IMR-90 (cell line): Measurements from ENCODE around the gene ITGA4. TPM values are rescaled to one million over a fixed set of nuclear protein-coding genes. Genes with fewer than 3 reads are reported as not detected.

Experiments used
- ATAC-seq: fragments of 200-7000 bp; cut with Tn5 transposase; 2 replicates; pipeline ENCODE4 v1.9.1; 2020; ENCODE audit warnings: low read depth, mild to moderate bottlenecking, moderate library complexity
- BruUV-seq: library from RNA; stranded (reverse); fragments of 400-500 nt; replicated peaks from 2 replicates; lab custom pipeline; 2021; lab: Mats Ljungman, UMichigan
- CTCF ChIA-PET: fragments of 300-600 bp; formaldehyde crosslinking; extraction: SDS; loops from one replicate; lab custom pipeline; 2021; ENCODE audit warnings: antibody characterized with exemption; lab: Yijun Ruan, JAX
- POLR2A ChIA-PET: fragments of 300-600 bp; sonication (Branson Sonifier 250); formaldehyde crosslinking; loops from one replicate; lab custom pipeline; 2022; ENCODE audit warnings: antibody characterized with exemption; ENCODE audit not compliant: unreplicated experiment; lab: Charles Lee
- DNase-seq: peaks from one replicate; pipeline ENCODE4 v3.0.0; 2013
- H2AFZ ChIP-seq: replicated peaks from 2 replicates; pipeline ENCODE3; 2013; ENCODE audit warnings: low read length, mild to moderate bottlenecking; ENCODE audit not compliant: poor library complexity
- H2AK5ac ChIP-seq: 2 replicates; pipeline ENCODE4 v1.6.1; 2013; ENCODE audit warnings: low read depth, low read length, inconsistent platforms
- H2AK9ac ChIP-seq: replicated peaks from 2 replicates; pipeline ENCODE3; 2013; ENCODE audit warnings: mild to moderate bottlenecking, low read depth, low read length, moderate library complexity; ENCODE audit not compliant: poor library complexity
- H2BK120ac ChIP-seq: 2 replicates; pipeline ENCODE4 v1.6.1; 2013; ENCODE audit warnings: low read depth, low read length, inconsistent platforms
- H2BK15ac ChIP-seq: 3 replicates; pipeline ENCODE4 v1.6.1; 2013; ENCODE audit warnings: low read depth, low read length, inconsistent platforms
- H2BK20ac ChIP-seq: 2 replicates; pipeline ENCODE4 v1.6.1; 2013; ENCODE audit warnings: low read depth, mild to moderate bottlenecking, inconsistent platforms, low read length, moderate library complexity
- H2BK5ac ChIP-seq: 2 replicates; pipeline ENCODE4 v1.6.1; 2013; ENCODE audit warnings: mild to moderate bottlenecking, low read depth, low read length, inconsistent platforms; ENCODE audit not compliant: poor library complexity, severe bottlenecking
- H3K14ac ChIP-seq: replicated peaks from 2 replicates; pipeline ENCODE4 v1.6.1; 2013; ENCODE audit warnings: low read depth, low read length, inconsistent platforms
- H3K18ac ChIP-seq: 2 replicates; pipeline ENCODE4 v1.6.1; 2013; ENCODE audit warnings: low read depth, low read length, control low read depth
- H3K23ac ChIP-seq: 2 replicates; pipeline ENCODE4 v1.6.1; 2013; ENCODE audit warnings: low read depth, low read length, inconsistent platforms
- H3K27ac ChIP-seq: 2 replicates; pipeline ENCODE4 v1.5.1; 2013; ENCODE audit warnings: mild to moderate bottlenecking, control low read depth, low read length; ENCODE audit not compliant: insufficient read depth
- H3K27me3 ChIP-seq: 2 replicates; pipeline ENCODE4 v1.6.1; 2013; ENCODE audit warnings: low read length; ENCODE audit not compliant: control insufficient read depth, insufficient read depth
- H3K36me3 ChIP-seq: 2 replicates; pipeline ENCODE4 v1.6.1; 2013; ENCODE audit warnings: low read length, mixed read lengths; ENCODE audit not compliant: control insufficient read depth, insufficient read depth
- H3K4ac ChIP-seq: 2 replicates; pipeline ENCODE4 v1.6.1; 2013; ENCODE audit warnings: low read depth, low read length, inconsistent platforms
- H3K4me1 ChIP-seq: 2 replicates; pipeline ENCODE4 v1.6.1; 2013; ENCODE audit warnings: low read length, mixed read lengths; ENCODE audit not compliant: control insufficient read depth, insufficient read depth
- H3K4me2 ChIP-seq: 2 replicates; pipeline ENCODE4 v1.6.1; 2013; ENCODE audit warnings: low read depth, mild to moderate bottlenecking, control low read depth, low read length, moderate library complexity
- H3K4me3 ChIP-seq: 2 replicates; pipeline ENCODE4 v1.5.1; 2013; ENCODE audit warnings: low read depth, mild to moderate bottlenecking, control low read depth, low read length, moderate library complexity; ENCODE audit not compliant: insufficient read depth
- H3K56ac ChIP-seq: 2 replicates; pipeline ENCODE4 v1.6.1; 2013; ENCODE audit warnings: low read length, inconsistent platforms; ENCODE audit not compliant: insufficient read depth; ENCODE audit errors: extremely low read depth
- H3K79me1 ChIP-seq, 2 experiments: 2 replicates each; pipeline ENCODE4 v1.6.1; 2013; ENCODE audit warnings: low read length in 2 of 2, inconsistent platforms in 1 of 2, low read depth in 1 of 2
- H3K9ac ChIP-seq: 2 replicates; pipeline ENCODE4 v1.6.1; 2013; ENCODE audit warnings: low read depth, low read length, control low read depth
- H3K9me1 ChIP-seq: 2 replicates; pipeline ENCODE4 v1.6.1; 2013; ENCODE audit warnings: low read length, inconsistent platforms; ENCODE audit not compliant: insufficient read depth
- H3K9me3 ChIP-seq: 2 replicates; pipeline ENCODE4 v1.6.1; 2013; ENCODE audit warnings: low read length; ENCODE audit not compliant: control insufficient read depth, insufficient read depth
- H4K20me1 ChIP-seq: 2 replicates; pipeline ENCODE4 v1.6.1; 2013; ENCODE audit warnings: low read length, inconsistent platforms; ENCODE audit not compliant: insufficient read depth
- H4K5ac ChIP-seq: 2 replicates; pipeline ENCODE4 v1.6.1; 2013; ENCODE audit warnings: mild to moderate bottlenecking, low read depth, low read length, control low read depth
- H4K8ac ChIP-seq, 2 experiments: 2 replicates each; pipeline ENCODE4 v1.6.1; 2013; ENCODE audit warnings: low read depth in 2 of 2, low read length in 2 of 2, control low read depth in 1 of 2, inconsistent platforms in 1 of 2
- H4K91ac ChIP-seq: 2 replicates; pipeline ENCODE4 v1.6.1; 2013; ENCODE audit warnings: low read depth, low read length, inconsistent platforms; ENCODE audit not compliant: insufficient read depth
- BHLHE40 ChIP-seq: fragments of 150-350 bp; IDR thresholded peaks from 2 replicates; pipeline ENCODE4 v1.6.1; 2016; ENCODE audit warnings: mild to moderate bottlenecking, low read depth, low read length
- CEBPB ChIP-seq: IDR thresholded peaks from 2 replicates; pipeline ENCODE4 v1.6.1; 2012; ENCODE audit warnings: low read depth, low read length, improper control_type of control experiment
- CHD1 ChIP-seq: IDR thresholded peaks from 2 replicates; pipeline ENCODE4 v1.6.1; 2012; ENCODE audit warnings: low read depth, low read length, improper control_type of control experiment
- CTCF ChIP-seq: conservative IDR thresholded peaks from 2 replicates; pipeline ENCODE4 v1.5.1; 2012; ENCODE audit warnings: mild to moderate bottlenecking, low read depth, low read length, improper control_type of control experiment
- FOS ChIP-seq: fragments of 150-350 bp; IDR thresholded peaks from 2 replicates; pipeline ENCODE4 v1.6.1; 2016; ENCODE audit warnings: low read depth, low read length
- MAFK ChIP-seq: IDR thresholded peaks from 2 replicates; pipeline ENCODE4 v1.6.1; 2012; ENCODE audit warnings: low read depth, low read length, improper control_type of control experiment
- MAZ ChIP-seq: IDR thresholded peaks from 2 replicates; pipeline ENCODE4 v1.6.1; 2012; ENCODE audit warnings: low read depth, mild to moderate bottlenecking, low read length, improper control_type of control experiment, moderate library complexity, borderline replicate concordance
- MXI1 ChIP-seq: IDR thresholded peaks from 2 replicates; pipeline ENCODE4 v1.6.1; 2012; ENCODE audit warnings: low read depth, mild to moderate bottlenecking, low read length, moderate library complexity, borderline replicate concordance
- NFE2L2 ChIP-seq: fragments of 150-350 bp; IDR thresholded peaks from 2 replicates; pipeline ENCODE4 v1.6.1; 2016; ENCODE audit warnings: low read depth, mild to moderate bottlenecking, low read length
- POLR2A ChIP-seq: IDR thresholded peaks from 2 replicates; pipeline ENCODE4 v1.6.1; 2012; ENCODE audit warnings: mild to moderate bottlenecking, low read depth, low read length
- RAD21 ChIP-seq: IDR thresholded peaks from 2 replicates; pipeline ENCODE4 v1.6.1; 2012; ENCODE audit warnings: low read length, improper control_type of control experiment
- RCOR1 ChIP-seq: IDR thresholded peaks from 2 replicates; pipeline ENCODE4 v1.6.1; 2012; ENCODE audit warnings: mild to moderate bottlenecking, low read length, improper control_type of control experiment; ENCODE audit not compliant: insufficient replicate concordance
- RFX5 ChIP-seq: IDR thresholded peaks from 2 replicates; pipeline ENCODE4 v1.8.0; 2012; ENCODE audit warnings: low read depth, mild to moderate bottlenecking, low read length, moderate library complexity
- SMC3 ChIP-seq: fragments of 150-350 bp; IDR thresholded peaks from 2 replicates; pipeline ENCODE4 v1.6.1; 2016; ENCODE audit warnings: low read depth, mild to moderate bottlenecking, antibody characterized with exemption, low read length, moderate library complexity
- USF2 ChIP-seq: fragments of 150-350 bp; IDR thresholded peaks from 2 replicates; pipeline ENCODE4 v1.6.1; 2017; ENCODE audit warnings: mild to moderate bottlenecking, antibody characterized with exemption, low read length, low read depth
- WGBS, 2 experiments: methylation state at CpG; one replicate each; pipeline versions ENCODE4 v1.1.5 to v1.1.7; 2013; ENCODE audit warnings: missing lambda C conversion rate in 2 of 2; ENCODE audit not compliant: insufficient read length in 1 of 2; ENCODE audit errors: extremely low coverage in 2 of 2; 5-methylcytosine and 5-hydroxymethylcytosine counted together
- dilution Hi-C: fragments of 300-500 bp; cut with HindIII; formaldehyde crosslinking; loops from one replicate; pipeline ENCODE4 v1.14.3; 2018; ENCODE audit warnings: low sequenced_read_pairs; ENCODE audit not compliant: unreplicated experiment
- in situ Hi-C: fragments of 300-500 bp; cut with MboI; formaldehyde crosslinking; loops from 3 replicates; pipeline ENCODE4 v1.14.3; 2019; ENCODE audit warnings: low sequenced_read_pairs, inconsistent platforms, mixed read lengths
- intact Hi-C: fragments of 100-400 bp; cut with micrococcal nuclease; formaldehyde crosslinking; loops from 2 replicates; pipeline ENCODE4 v1.10.0; 2022
- polyA plus RNA-seq, 3 experiments: library from polyadenylated mRNA; depleted of rRNA; stranded (reverse); fragments of >200 nt; gene quantifications; 2 replicates each; pipeline ENCODE4 v1.2.3, GENCODE V29; 2012; ENCODE audit warnings: low replicate concordance in 1 of 3
- total RNA-seq: library from RNA; depleted of rRNA; stranded (reverse); fragments of >200 nt; gene quantifications from 2 replicates; pipeline ENCODE4 v1.2.3, GENCODE V29; 2012

ITGA4 gene
- total and polyA plus RNA-seq, 2 of the 4 experiments (the other 2 are of a cell fraction) = 6.9 to 13.6 TPM

- CTCF ChIA-PET = interaction anchor here (0.6 to 1.5 kb wide), 3 partner anchors 8 to 775 kb away, joined by 4 read pairs; no protein-coding TSS in a partner anchor
- dilution Hi-C loops = no loop called here
- intact Hi-C loops = loop anchor here (5.0 to 10.0 kb wide), 2 partner anchors 248 to 666 kb away; no protein-coding TSS in a partner anchor
- no peak overlapping the region for H4K8ac ChIP-seq
- no peaks in the 10 kb centered on the region for H3K27me3 ChIP-seq
- H2AFZ ChIP-seq = no peak overlapping the region
- H2BK5ac ChIP-seq = no peak overlapping the region
- no TSS peak for BruUV-seq
- in situ Hi-C loops = loop anchor here (10.0 kb wide), 1 partner anchor 1344 kb away; no protein-coding TSS in a partner anchor
- H3K36me3 ChIP-seq = no peaks in the 10 kb centered on the region
- TF ChIP-seq RCOR1 (no peak), MXI1 (no peak), MAFK (no peak), BHLHE40 (no peak), FOS (no peak), SMC3 (no peak), RAD21 (no peak), CHD1 (no peak), CTCF (no peak), NFE2L2 (no peak), POLR2A (no peak), CEBPB (no peak), USF2 (no peak), RFX5 (no peak), MAZ (no peak)
- no peak for ATAC-seq
- no peak overlapping the region for H2BK120ac ChIP-seq
- H4K91ac ChIP-seq = no peak overlapping the region
- no peaks in the 10 kb centered on the region for H3K4me1 ChIP-seq
- no peaks in the 10 kb centered on the region for H4K20me1 ChIP-seq
- H2AK9ac ChIP-seq = no peak overlapping the region
- no peak for DNase-seq
- no peak overlapping the region for H2BK20ac ChIP-seq
- H3K9ac ChIP-seq = no peak overlapping the region
- H3K23ac ChIP-seq = no peak overlapping the region
- H3K9me1 ChIP-seq = no peaks in the 10 kb centered on the region
- no peak overlapping the region for H4K5ac ChIP-seq
- H3K4me3 ChIP-seq = no peak overlapping the region
- no CpG with 5 or more reads among the region's 1 CpG for WGBS, 2 experiments
- no peak overlapping the region for H3K27ac ChIP-seq
- no peak overlapping the region for H2AK5ac ChIP-seq
- H2BK15ac ChIP-seq = no peak overlapping the region
- H3K9me3 ChIP-seq = no peaks in the 10 kb centered on the region
- POLR2A ChIA-PET = interaction anchor here (0.6 kb wide), 1 partner anchor 529 kb away, joined by 3 read pairs; no protein-coding TSS in a partner anchor
- H3K56ac ChIP-seq = no peak overlapping the region
- no peak overlapping the region for H3K4ac ChIP-seq
- H3K14ac ChIP-seq = no peak overlapping the region
- H3K4me2 ChIP-seq = no peak overlapping the region
- no peak overlapping the region for H3K18ac ChIP-seq
- peaks cover 0 to 3% of the 10 kb centered on the region in 2 experiments; a peak in 2 of 4 replicates for H3K79me1 ChIP-seq
Observed at GRCh38 chr2:181468811-181469210, 11.6 kb downstream of the ITGA4 start.
